Glomerular visceral epithelial cell (primary cell): ENCODE data around the gene AMD1.
A peak's percentile ranks its signal among the peaks of the same experiment; 100 is the strongest.
"Not testable (repeated sequence)": the region's sequence is repeated elsewhere in the genome, so short reads cannot be mapped to it uniquely, and the experiment has no call there.

Experiments
- DNase-seq: peaks from one replicate; pipeline ENCODE4 v3.0.0-alpha.2; 2016; ENCODE audit errors: extremely low spot score

Gene AMD1

DNA sequence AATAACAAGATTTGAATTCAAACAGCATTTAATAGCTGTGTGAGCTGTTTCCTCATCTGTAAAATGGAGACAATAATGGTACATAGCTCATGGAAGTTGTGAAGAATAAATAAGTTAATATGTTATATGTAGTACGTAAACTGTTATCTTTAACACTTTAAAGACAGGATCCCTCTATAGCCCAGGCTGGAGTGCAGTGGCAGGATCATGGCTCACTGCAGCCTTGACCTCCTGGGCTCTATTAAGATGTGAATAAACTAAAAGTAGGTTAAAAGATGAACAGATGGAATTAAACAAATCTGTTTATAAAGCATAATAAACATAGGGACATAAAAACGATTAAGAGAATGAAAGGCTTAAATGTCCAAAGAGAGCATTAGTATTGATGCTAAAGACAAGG lies 3.0 kb downstream of the AMD1 start:
- DNase-seq = no peak

DNA sequence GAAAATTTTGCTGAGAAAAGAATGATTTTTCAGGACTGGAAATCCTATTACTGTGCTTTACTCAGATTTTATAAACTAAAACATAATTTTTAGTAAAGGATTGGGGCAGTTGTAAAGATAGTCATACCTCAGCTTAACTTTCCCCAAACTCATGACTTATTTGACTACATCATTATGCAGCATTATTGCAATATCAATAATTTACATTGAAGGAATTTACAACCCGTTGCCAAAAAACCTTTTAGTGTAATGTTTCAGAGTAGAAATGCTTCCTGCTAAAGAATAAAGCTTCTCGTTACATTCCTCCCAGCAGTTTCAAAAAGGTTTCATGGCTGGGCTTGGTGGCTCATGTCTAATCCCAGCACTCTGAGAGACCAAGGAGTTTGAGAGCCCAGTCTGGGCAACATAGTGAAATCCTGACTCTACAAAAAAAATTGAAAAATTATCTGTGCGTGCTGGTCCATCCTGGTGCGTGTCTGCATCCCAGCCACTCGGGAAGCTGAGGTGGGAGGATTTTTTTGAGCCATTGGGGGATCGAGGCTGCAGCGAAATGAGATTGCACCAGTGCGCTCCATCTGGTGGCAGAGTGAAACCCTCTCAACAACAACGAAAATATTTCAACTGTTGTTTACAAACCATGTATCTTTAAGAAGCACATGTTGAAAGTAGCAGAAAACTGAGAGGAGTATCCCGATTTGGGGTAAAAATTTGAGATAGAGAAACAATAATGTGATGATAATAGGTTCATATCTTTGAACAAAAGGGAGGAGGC lies 4.4 kb downstream of the AMD1 start:
- DNase-seq = peak; percentile 27

DNA sequence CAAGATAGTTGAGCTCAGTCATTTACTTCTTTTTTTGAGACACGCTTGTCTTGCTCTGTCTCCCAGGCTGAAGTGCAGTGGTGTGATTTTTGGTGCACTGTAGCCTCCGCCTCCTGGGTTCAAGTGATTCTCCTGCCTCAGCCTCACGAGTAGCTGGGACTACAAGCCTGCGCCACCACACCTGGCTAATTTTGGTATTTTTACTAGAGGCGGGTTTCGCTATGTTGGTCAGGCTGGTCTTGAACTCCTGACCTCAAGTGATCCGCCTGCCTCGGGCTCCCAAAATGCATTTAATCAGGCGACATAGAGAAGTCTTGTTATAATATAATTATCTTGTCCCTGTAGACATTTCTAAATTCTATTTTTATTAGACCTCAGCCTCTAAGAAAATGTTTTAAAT lies 6.1 kb downstream of the AMD1 start:
- no peak for DNase-seq

DNA sequence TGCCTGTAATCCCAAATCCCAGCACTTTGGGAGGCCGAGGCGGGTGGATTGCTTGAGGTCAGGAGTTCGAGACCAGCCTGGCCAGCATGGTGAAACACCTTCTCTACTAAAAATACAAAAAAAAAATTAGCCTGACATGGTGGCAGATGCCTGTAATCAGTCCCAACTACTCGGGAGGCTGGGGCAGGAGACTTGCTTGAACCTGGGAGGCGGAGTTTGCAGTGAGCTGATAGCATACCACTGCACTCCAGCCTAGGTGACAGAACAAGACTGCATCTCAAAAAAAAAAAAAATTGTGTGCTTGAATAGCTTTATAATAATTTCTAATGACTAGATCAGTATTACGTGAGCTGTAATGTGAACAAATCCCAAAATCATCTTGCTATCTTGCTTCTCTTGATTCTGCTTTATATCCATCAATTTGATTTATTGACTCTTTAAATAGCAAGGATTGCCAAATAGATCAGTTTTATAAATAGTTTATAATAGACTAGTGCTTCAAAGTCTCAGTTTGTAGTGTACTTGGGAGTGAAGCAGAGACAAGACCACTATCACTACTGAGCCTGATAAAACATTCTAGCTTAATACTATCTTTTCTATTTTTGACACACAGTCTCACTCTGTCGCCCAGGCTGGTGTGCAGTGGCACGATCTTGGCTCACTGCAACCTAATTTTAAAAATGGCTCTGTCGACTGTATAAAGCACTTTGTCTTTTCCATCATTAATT lies 7.1 kb downstream of the AMD1 start:
- DNase-seq = no peak

DNA sequence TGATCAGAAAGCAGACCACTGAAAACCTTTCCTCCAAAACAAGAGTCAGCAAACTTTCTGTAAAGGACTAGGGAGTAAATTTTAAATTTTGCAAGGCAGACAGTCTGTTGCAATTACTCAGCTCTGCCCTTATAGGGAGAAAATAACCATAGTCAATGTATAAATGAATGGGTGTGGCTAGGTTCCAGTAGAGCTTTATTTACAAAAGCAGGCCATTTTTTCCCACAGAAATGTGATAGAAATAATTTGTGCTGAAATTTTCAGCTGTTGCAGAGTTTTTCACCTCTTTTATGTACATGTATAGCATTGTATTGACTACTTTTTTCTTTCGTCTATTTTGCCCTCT lies 7.7 kb downstream of the AMD1 start:
- DNase-seq = no peak

DNA sequence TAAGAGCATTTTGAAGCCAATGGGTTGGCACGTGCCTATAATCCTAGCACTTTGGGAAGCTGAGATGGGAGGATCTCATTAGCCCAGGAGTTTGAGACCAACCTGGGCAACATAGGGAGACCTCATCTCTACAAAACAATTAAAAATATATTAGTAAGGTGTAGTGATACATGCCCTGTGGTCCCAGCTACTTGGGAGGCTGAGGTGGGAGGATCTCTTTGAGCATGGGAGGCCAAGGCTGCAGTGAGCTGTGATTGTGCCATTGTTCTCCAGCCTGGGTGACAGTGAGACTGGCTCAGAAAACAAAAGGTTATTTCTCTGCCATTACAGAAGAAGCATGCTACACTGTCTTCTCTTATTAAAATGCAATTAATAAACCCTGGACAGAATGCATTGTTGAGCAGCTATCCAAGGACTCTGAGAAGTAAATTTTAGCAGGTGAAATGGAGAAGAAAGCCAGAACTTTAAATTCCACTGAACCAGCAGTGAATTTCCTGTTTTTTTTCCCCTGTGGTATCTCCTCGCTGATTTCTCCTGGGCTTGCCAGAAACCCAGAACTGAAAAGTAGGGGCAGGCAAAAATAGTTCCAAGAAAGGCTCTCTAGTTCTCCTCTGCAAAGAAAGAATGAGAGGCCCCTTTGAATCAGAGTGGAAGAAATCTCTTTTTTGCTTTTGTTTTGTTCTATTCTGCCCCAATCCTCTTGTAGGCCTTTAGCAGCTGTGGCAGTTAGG lies 8.4 kb downstream of the AMD1 start:
- DNase-seq = no peak

DNA sequence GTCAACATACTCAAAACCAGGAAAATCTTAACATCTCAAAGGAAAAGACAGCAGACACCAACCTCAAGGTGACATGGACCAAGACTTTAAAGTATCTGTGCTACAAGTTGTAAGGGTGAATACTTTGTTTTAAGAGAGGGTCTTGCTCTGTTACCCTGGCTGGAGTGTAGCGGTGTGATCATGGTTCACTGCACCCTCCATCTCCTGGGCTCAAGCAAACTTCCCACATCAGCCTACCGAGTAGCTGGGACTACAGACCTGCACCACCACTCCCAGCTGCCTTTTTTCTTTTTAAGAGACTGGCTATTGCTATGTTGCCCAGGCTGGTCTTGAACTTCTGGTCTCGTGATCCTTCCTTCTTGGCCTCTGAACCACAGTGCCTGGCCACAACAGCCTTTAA lies 9.7 kb downstream of the AMD1 start:
- DNase-seq = no peak

DNA sequence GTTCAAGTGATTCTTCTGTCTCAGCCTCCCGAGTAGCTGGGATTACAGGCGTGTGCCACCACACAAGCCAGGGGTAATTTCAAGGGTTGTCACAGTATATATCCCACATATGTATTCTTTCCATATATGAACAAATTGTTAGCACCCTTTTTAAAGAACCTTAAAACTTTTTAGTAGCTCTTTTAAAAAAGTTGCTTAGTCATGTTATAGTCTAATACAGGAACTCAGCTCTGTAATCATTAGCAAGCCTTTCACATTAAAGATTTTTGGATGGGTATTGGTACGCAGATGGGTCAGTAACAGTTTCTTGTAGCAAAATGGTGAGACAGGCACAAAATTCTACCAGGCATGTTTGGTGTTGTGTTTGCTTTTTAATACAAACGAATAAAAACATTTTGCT lies 10.9 kb downstream of the AMD1 start:
- DNase-seq = no peak

DNA sequence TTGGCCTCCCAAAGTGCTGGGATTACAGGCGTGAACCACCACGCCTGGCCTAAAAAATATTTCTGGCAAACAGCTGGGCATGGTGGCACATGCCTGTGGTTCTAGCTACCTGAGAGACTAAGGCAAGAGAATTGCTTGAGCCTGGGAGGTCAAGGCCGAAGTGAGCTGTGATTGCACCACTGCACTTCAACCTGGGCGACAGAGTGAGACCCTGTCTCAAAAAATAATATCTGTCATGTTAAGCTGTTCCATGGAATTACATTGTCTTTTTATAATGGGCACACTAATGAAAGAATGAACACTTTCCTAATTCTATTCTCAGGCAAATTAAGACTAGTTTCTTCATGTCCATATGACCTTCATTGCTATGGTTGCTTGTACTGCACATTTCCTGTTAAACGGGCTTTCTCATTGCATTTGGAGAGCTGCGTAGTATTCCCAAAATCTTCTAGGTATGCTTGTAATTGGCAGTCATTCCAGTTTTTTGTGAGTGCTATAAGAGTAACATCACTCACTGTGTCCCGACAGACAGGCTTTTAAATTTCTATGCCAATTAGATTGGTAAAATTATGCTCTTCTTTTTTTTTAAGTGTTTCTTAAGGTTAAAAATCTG lies 12.1 kb downstream of the AMD1 start:
- DNase-seq = no peak

DNA sequence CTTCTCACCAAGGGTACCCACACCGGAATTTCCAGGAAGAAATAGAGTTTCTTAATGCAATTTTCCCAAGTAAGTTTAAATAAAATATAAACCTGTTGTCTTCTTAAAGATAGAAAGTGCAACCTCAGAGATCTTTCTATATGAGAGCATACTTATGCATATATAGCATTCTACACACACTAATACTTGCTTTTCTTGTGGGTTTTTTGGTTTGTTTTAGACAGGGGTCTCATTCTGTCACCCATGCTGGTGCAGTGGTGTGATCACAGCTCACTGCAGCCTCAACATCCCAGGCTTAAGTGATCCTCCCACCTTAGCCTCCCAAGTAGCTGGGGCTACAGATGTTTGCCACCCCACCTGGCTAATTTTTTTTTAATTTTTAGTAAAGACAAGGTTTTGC lies 15.7 kb downstream of the AMD1 start:
- no peak for DNase-seq

DNA sequence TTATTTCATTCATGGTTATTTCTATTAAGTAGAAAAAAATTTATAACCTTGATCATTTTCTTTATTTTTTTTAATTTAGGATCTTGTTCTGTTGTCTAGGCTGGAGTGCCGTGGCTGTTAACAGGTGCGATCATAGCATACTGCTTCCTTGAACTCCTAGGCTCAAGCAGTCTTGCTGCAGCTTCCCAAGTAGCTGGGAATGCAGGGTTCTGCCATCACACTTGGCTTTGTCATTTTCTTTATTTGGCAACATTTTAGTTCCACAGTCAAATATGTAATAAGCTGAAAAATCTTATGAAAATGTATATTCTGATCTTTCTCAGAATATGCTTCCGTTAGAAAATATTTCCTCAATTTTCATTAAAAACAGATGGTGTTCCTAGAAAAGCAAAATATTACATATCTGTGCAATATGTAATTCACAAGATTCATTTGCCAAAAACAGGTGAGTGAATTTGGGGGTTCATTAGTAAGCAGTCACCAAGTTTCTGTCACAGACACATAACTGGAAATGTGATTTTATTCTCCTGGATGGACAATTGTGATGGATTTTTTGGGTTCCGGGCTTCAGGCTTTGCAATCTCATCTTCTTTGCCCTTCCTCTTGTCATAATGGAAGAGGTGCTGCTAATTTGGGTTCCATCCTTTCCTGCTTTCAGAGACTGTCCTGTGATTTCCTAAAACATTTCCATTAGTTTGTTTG lies 21.5 kb downstream of the AMD1 start:
- no peak for DNase-seq

DNA sequence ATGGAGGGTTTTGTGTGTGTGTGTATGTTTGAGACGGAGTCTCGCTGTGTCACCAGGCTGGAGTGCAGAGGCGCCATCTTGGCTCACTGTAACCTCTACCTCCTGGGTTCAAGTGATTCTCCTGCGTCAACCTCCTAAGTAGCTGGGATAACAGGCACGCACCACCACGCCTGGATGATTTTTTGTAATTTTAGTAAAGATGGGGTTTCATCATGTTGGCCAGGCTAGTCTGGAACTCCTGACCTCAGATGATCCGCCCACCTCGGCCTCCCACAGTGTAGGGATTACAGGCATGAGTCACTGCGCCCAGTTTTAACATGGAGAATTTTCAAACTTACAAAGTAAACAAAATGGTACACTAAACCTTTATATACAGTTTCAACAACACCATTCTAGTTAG lies 22.8 kb downstream of the AMD1 start:
- DNase-seq = no peak

DNA sequence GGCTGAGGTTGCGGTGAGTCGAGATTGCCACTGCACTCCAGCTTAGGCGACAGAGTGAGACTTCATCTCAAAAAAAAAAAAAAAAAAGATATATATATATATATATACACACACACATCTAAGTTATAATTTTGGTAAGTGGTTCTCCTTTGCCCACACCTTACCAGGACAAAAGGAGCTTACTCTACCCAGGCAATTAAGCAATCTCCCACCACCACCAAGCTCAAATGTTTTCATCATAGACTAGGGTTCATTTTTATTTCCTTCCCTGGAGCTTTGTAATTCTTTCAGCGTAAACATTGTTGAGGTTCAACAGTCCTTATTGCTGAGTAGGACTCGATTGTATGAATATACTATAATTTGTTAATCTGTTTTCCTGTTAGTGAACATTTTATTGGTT lies 23.5 kb downstream of the AMD1 start:
- DNase-seq = no peak

DNA sequence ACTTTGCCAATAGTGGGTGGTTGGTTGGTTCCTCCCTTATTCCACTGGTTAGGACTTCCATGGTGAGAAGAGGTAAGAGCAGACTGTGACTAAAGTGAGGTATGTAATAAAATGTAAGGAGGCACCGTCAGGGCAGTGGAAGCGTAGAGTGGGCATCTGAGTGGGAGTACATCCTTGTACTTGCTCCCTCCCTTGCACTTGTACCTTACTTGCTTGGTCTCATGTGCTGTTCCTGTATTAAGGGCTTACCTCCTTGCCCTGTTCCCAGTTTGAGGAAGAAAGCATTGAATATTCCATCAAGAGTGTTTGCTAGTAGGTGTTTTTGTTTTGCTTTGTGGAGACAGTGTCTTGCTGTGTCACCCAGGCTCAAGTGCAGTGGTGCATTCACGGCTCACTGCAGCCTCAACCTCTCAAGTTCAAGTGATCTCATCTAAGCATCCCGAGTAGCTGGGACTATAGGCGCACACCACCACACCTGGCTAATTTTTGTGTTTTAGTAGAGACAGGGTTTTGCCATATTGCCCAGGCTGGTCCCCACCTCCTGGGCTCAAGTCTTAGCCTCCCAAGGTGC lies 25.5 kb downstream of the AMD1 start:
- DNase-seq = peak; percentile 10

DNA sequence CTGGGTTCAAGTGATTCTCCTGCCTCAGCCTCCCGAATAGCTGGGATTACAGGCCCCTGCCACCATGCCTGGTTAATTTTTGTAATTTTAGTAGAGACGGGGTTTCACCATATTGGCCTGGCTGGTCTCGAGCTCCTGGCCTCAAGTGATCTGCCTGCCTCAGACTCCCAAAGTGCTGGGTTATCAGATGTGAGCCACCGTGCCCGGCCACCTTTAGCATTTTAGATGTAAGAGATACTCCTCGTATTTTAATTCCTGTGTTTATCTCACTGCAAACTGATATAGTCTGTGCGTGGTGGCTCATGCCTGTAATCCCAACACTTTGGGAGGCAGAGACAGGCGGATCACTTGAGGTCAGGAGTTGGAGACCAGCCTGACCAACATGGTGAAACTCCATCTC lies 27.0 kb downstream of the AMD1 start:
- not testable (repeated sequence) for DNase-seq

DNA sequence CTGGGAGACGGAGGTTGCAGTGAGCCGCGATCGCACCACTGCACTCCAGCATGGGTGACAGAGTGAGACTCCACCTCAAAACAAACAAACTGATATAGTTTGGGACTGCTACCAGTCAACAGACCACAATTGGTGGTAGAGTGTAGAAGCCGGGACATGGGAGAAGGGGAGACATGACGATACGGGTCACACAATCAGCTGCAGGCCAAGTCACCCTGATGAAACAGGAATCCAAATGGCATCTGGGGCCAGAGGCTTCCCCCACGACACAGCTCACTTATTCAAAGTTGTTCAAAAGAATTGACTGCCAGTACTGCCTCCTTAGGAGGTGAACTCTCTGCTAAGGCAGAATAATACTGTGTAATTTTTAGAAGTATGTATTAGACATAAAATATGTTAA lies 27.5 kb downstream of the AMD1 start:
- no peak for DNase-seq

DNA sequence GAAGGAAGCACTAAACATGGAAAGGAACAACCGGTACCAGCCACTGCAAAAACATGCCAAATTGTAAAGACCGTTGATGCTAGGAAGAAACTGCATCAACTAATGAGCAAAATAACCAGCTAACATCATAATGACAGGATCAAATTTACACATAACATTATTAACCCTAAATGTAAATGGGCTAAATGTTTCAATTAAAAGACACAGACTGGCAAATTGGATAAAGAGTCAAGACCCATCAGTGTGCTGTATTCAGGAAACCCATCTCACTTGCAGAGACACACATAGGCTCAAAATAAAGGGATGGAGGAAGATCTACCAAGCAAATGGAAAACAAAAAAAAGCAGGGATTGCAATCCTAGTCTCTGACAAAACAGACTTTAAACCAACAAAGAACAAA lies 31.7 kb downstream of the AMD1 start:
- DNase-seq = not testable (repeated sequence)

DNA sequence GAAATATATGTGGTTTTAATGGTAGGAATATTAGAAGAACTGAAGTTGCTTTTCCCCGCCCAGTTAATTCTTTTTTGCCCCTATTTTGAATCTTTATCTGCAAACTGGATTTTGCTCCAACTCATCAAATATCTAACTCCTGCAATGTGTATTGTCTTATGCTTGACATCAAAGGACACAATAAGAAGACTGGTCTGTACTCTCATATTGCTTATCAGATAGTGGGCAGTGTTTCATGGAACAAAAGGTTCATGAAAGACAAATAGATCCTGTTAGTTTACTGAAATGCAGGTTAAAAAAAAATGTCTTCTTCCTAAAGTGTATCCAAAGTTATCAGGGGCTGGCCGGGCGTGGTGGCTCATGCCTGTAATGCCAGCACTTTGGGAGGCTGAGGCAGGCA lies 56.2 kb downstream of the AMD1 start:
- DNase-seq = no peak

DNA sequence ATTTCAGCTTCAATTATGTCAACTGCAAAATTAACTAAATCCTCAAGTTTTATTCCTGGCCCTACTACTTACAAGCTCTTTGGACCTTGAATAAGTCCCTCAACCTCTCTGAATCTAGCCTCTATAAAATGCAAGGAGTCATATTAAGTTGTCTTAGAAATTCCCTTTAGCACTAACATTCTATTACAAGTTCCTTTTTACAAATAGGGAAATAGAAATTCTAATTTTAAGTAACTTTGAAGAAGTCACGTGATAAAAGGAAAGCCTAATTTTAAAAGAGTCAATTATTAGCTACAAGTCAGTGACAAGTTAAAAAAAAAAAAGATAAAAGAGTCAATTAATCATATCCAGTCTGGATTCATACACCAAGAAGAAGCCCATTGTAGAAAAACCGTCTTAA lies 59.3 kb downstream of the AMD1 start:
- DNase-seq = no peak

DNA sequence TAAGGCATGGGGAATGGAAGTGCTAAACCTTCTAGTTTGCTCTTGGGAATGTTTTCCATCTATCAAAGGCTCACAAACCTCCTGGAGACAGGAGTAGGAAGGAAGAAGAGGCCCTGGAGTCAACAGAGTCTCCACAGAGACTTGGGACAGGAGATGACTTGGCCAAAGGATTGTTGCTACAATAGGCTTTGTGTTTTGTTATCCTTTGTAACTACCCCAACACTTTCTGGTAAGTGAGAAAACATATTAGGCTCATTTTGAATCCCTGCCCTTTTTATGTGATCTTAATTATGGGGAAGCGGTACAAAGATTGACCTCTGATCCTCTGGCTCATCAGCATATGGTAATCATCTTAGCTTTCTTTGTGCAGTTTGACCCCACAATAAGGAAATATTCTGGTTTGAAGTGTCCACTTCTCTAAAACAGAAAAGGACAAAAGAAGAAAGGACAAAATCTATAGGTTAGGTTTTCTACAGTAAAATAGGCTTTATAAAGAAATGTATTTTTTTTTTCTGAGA lies 59.9 kb downstream of the AMD1 start:
- DNase-seq = no peak

DNA sequence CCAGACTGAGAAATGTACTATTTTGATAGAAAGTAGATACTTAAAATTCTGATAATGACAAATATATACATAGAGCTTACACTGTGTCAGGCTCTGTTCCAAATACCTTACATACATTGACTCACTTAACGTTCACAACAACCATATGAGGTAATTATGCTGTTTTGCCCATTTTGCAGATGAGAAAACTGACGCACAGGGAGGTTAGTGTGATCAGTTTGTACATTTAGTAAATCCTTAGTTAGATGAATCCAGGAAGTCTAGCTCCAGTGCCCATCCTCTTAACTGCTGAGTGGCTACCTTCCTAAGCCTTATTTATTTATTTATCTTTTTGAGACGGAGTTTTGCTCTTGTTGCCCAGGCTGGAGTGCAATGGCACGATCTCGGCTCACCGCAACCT lies 60.6 kb downstream of the AMD1 start:
- no peak for DNase-seq
